H1 (cell line): ENCODE data around the gene PLEKHM1. TPM values are rescaled to one million over a fixed set of nuclear protein-coding genes. Genes with fewer than 3 reads are reported as not detected.

ENCODE experiments used
- CHD7 ChIP-seq: fragments of 300-600 bp; sonication (generic); IDR thresholded peaks from 2 replicates; pipeline ENCODE4 v1.7.1; 2012; ENCODE audit warnings: low read length, moderate library complexity, mild to moderate bottlenecking, inconsistent platforms; ENCODE audit not compliant: insufficient replicate concordance
- JUND ChIP-seq: IDR thresholded peaks from 2 replicates; pipeline ENCODE4 v1.6.1; 2011; ENCODE audit warnings: mild to moderate bottlenecking, improper control_type of control experiment, low read length
- SAP30 ChIP-seq: fragments of 300-600 bp; sonication (generic); IDR thresholded peaks from 2 replicates; pipeline ENCODE4 v1.7.1; 2012; ENCODE audit warnings: low read length, moderate library complexity, mild to moderate bottlenecking, inconsistent platforms; ENCODE audit not compliant: insufficient read depth, insufficient replicate concordance
- SP2 ChIP-seq: IDR thresholded peaks from 2 replicates; pipeline ENCODE4 v1.6.1; 2012; ENCODE audit warnings: mild to moderate bottlenecking, low read length, inconsistent platforms
- TAF7 ChIP-seq: optimal IDR thresholded peaks from 2 replicates; pipeline ENCODE3; 2011; ENCODE audit warnings: low read depth, mild to moderate bottlenecking, inconsistent platforms, low read length, moderate library complexity, borderline replicate concordance
- polyA plus RNA-seq, 7 experiments: library from polyadenylated mRNA; depleted of rRNA in 3 of 7; stranded (reverse) in 5 of 7; unstranded in 2 of 7; fragments of >200 nt in 5 of 7; fragments of 200-250 nt in 2 of 7; gene quantifications; 1 replicate in 5 of 7; 2 replicates in 1 of 7; 4 replicates in 1 of 7; pipeline versions ENCODE4 v1.2.1 to v1.2.3, GENCODE V29; 2011 to 2013; ENCODE audit warnings: missing spikeins in 2 of 7, mixed read lengths in 2 of 7
- total RNA-seq: library from RNA; stranded (reverse); fragmentation: NEBNext Ultra II Directional; extraction: Animal tissue kit (Norgen Biotek cat#: 25700); gene quantifications from 2 replicates; pipeline ENCODE4 v1.2.1, GENCODE V29; 2021

The PLEKHM1 gene
- total and polyA plus RNA-seq, 2 of the 8 experiments (the other 6 are each of a cell fraction or from before 2014, with no cell fraction given), result 7.6 to 17.9 TPM

DNA sequence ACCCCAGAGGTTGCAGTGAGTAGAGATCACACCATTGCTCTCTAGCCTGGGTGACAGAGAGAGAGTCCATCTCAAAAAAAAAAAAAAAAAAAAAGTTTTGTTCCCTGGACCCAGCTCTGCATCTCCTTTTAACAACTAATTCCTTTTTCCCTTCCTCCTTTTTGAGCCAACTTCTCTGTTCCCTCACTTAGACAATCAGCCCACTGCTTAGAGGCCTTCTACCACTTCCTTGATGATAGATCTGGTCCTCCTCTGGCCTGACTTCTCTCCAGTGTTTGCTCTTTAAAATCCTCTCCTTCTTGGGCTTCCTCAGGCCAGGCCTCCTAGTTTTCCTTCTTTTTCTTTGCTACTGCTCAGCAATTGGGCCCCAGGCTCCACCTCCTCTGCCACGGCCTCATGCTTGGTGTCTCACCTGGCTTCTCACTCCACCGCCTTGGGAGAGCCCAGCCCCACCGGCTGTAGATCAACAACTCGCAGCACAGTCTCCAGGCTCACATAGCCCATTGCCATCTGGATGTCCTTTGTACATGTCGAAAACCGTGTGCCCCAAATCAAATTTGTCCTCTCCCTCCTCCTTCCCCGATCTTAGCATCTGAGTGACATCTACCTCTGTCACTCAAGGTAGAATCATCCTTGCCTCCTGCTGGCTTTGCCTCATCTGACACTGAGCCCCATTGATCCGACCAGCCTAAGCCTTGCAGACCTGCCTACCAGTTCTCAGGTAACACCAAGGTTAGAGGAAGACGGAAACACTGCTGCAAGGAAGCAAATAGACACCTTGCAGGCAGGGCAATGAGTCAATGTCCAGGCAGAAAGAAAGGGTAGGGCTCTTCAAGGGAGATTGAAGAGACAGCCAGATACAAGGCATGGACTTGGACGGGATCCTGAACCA is 75.3 kb downstream of the PLEKHM1 start (continued):
- TF ChIP-seq TAF7 (no peak), CHD7 (no peak), SAP30 (no peak), JUND (no peak), SP2 (no peak)
